ENCODE data around the gene TACC3.

The TACC3 gene

DNA sequence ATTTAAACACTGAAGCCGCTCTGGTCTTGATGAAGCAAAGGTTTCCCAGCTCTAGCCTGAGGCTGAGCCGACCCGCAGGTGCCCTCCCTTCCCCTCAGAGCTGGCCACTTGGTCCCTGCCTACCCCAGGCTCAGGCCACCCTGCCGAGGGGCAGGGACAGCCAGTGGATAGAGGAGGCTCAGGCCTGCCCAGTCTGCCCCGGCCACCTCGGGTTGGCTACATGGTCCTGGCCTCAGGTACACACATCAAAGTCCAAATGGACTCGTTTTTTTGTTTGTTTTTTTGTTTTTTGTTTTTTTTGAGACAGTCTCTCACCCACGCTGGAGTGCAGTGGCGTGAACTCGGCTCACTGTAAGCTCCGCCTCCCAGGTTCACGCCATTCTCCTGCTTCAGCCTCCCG, 23.8 kb downstream of the TACC3 start:
- no peak for DNase-seq (ENCODE audit: low spot score)
- in situ Hi-C loops (cut with MboI; ENCODE audit: low sequenced_read_pairs, unreplicated experiment): no loop called here
- TF ChIP-seq, protein P1, sequence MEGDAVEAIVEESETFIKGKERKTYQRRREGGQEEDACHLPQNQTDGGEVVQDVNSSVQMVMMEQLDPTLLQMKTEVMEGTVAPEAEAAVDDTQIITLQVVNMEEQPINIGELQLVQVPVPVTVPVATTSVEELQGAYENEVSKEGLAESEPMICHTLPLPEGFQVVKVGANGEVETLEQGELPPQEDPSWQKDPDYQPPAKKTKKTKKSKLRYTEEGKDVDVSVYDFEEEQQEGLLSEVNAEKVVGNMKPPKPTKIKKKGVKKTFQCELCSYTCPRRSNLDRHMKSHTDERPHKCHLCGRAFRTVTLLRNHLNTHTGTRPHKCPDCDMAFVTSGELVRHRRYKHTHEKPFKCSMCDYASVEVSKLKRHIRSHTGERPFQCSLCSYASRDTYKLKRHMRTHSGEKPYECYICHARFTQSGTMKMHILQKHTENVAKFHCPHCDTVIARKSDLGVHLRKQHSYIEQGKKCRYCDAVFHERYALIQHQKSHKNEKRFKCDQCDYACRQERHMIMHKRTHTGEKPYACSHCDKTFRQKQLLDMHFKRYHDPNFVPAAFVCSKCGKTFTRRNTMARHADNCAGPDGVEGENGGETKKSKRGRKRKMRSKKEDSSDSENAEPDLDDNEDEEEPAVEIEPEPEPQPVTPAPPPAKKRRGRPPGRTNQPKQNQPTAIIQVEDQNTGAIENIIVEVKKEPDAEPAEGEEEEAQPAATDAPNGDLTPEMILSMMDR (IDR thresholded peaks at IDR 0.05; ENCODE audit: borderline replicate concordance, control extremely low read depth, extremely low read depth, insufficient read depth, missing control alignments): no peak

DNA sequence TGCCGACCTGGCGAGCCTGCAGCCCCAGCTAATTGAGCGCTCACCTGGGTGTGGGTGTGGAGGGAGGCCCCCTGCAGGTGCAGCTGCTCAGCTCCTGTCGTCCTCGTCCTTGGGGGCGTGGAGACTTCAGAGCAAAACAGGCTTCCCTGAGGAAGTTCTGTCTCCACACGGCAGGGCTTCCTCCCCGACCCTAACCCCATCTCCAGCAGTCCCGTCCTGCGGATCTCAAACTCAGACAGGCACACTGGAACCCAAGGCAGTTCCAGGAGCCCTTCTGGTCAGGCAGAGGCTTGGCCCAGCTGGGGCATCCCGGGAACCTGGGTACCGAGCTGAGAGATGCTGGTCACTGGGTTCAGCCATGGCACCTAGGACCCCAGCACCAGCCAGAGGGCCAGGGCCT, 24.4 kb downstream of the TACC3 start:
- DNase-seq (ENCODE audit: low spot score): no peak
- in situ Hi-C loops (cut with MboI; ENCODE audit: low sequenced_read_pairs, unreplicated experiment): no loop called here
- TF ChIP-seq, protein P1 (IDR thresholded peaks at IDR 0.05; ENCODE audit: borderline replicate concordance, control extremely low read depth, extremely low read depth, insufficient read depth, missing control alignments): no peak

DNA sequence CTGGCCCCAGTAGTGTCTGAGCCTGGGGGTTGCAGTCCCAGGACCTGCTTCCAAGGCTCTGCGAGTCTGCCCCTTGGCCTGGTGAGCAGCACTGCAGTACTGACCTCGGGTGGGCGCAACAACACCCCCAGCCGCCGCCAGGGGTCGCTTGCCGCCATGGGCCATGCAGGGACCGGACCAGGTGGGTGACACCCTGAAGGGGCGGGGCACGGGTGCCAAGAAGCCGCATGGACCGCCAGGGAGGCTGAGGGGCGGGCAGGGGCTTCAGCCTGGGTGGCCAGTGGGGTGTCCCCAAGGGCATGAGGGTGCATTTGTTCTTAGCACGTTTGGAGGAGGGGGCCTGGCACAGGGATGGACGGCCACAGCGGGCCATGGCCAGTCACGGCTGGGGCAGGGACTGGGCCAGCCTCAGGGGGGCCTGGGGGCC, 25.0 kb downstream of the TACC3 start:
- in situ Hi-C loops (cut with MboI; ENCODE audit: low sequenced_read_pairs, unreplicated experiment): no loop called here

DNA sequence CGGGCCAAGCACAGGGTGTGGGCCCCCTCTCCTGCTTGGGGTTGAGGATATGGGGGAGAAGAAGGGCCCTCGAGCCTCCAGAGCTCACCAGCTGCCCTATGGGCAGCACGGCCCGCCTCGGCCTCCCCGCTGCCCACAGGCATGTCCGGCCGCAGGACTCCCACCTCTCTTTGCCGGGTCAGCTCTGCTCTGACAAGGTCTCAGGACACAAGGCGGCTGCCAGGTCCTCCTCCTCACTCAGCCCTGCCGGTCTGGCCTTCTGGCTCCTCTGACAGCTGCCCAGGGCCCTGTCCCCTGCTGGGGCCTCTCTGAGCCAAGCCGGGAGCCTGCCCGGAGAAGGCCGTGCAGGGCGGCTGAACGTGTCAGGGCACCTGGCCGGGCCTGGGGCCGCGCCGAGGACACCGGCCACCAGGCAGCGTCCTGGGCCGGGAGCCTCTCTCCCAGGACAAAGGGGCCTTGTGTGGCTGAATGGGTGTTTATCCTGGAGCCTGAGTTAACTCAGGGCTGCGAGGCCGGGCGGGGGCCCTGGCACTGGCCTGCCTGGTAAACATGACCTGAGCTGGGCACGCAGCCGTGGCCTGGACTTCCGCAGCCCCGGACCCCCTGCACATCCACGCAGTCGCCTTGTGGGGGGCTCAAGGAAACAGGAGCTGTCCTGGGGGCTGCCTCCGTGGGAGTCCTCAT, 25.7 kb downstream of the TACC3 start:
- TF ChIP-seq, protein P1 (IDR thresholded peaks at IDR 0.05; ENCODE audit: borderline replicate concordance, control extremely low read depth, extremely low read depth, insufficient read depth, missing control alignments): no peak
- in situ Hi-C loops (cut with MboI; ENCODE audit: low sequenced_read_pairs, unreplicated experiment): no loop called here
- DNase-seq (ENCODE audit: low spot score): no peak

More for the DNA sequence above, 25.0 kb downstream of the TACC3 start:
- TF ChIP-seq, protein P1 (IDR thresholded peaks at IDR 0.05; ENCODE audit: borderline replicate concordance, control extremely low read depth, extremely low read depth, insufficient read depth, missing control alignments): peak; percentile 79
- DNase-seq (ENCODE audit: low spot score): peak; percentile 90

DNA sequence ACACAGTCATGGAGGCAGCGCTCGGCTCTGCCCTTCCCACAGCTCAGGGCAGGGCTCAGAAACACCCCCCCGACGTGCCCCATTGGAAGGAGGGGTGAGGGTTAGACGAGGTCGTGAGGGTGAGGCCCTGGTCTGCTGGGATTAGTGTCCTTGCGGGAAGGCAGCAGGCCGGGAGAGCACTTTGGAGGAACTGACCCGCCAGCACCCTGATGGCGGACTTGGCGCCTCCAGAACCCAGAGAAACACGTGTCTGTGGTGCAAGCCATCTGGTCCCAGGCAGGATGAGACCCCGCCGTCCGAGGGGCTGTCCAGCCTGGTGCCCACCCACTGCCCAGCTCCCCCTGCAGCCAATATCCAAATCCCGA, 26.3 kb downstream of the TACC3 start:
- TF ChIP-seq, protein P1 (IDR thresholded peaks at IDR 0.05; ENCODE audit: borderline replicate concordance, control extremely low read depth, extremely low read depth, insufficient read depth, missing control alignments): no peak
- in situ Hi-C loops (cut with MboI; ENCODE audit: low sequenced_read_pairs, unreplicated experiment): no loop called here
- DNase-seq (ENCODE audit: low spot score): no peak

DNA sequence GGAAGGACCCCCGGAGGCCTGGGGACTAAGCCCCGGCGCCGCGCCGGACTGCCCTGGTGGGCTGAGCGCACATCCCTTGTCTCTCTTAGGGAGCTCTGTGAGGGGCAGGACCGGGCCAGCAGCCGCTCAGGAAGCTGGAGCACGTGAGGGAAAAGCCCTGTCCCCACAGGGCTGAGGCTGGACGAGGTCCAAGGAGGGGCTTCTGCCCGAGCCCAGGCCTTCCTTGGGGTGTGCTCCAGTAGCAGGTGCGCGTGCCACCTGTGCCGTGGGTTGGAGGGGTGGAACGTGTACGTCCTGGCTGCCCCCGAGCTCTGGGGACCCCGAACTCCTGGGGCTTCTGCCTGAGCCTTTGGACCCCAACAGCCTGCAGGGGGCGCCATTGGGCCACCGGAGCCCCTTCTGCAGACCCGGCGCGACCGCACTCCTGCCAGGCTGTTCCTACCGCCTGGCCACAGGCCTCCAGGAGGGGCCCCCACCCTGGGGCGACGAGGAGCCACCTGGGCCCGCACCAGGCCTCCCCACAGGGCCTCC, 27.2 kb downstream of the TACC3 start:
- in situ Hi-C loops (cut with MboI; ENCODE audit: low sequenced_read_pairs, unreplicated experiment): no loop called here
- DNase-seq (ENCODE audit: low spot score): peak; percentile 95
- TF ChIP-seq, protein P1 (IDR thresholded peaks at IDR 0.05; ENCODE audit: borderline replicate concordance, control extremely low read depth, extremely low read depth, insufficient read depth, missing control alignments): peak; percentile 78
